ENCODE measurements around the gene DLL3. TPM values are rescaled to one million over a fixed set of nuclear protein-coding genes. Genes with fewer than 3 reads are reported as not detected.

The DLL3 gene
- total RNA-seq, 4 donors from 2014 or later, result not detected

DNA sequence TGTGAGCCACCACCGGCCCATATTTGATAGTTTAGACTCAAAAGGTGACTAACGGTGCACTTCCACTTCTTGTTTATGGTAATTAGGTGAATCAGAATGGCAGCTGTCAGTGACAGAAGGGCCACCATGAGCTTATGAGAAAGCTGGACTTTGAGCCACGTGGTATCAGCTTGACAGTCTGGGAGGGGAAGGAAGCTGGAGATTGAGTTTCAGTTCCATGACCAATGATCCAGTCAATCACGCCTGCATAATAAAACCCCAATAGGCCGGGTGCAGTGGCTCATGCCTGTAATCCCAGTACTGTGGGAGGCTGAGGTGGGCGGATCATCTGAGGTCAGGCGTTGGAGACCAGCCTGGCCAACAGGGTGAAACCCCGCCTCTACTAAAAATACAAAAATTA lies 25.7 kb downstream of the DLL3 start:
- Histone ChIP-seq H3K27me3 (no peaks in the 10 kb centered on the region), H3K36me3 (no peaks in the 10 kb centered on the region), H3K4me3 (no peak overlapping the region), H3K9me3 (no peaks in the 10 kb centered on the region), H3K4me1 (no peaks in the 10 kb centered on the region), H3K27ac (peak overlapping the region in 1 of 4 donors; percentile 30)
- WGBS, 2 donors (ENCODE audit: low coverage in 1 of 2), result 49% methylated on average over 8 of the region's 8 CpGs; no CpG with 5 or more reads in 1 of the 2 donors
- intact Hi-C loops (cut with DNase I; ENCODE audit: low total_unique reads) (no loop called here), in situ Hi-C loops (cut with MboI; ENCODE audit: low pct_ligation_motif_present in 1 of 4, low pct_unique_long_range_greater_than_20kb in 1 of 4, low sequenced_read_pairs in 3 of 4) (no loop called here)
- TF ChIP-seq EP300 (IDR thresholded peaks at IDR 0.05; ENCODE audit: low read depth) (no peak), POLR2A (IDR thresholded peaks at IDR 0.05) (no peak), POLR2AphosphoS5 (IDR thresholded peaks at IDR 0.05) (no peak)
- TF ChIP-seq, protein P1, sequence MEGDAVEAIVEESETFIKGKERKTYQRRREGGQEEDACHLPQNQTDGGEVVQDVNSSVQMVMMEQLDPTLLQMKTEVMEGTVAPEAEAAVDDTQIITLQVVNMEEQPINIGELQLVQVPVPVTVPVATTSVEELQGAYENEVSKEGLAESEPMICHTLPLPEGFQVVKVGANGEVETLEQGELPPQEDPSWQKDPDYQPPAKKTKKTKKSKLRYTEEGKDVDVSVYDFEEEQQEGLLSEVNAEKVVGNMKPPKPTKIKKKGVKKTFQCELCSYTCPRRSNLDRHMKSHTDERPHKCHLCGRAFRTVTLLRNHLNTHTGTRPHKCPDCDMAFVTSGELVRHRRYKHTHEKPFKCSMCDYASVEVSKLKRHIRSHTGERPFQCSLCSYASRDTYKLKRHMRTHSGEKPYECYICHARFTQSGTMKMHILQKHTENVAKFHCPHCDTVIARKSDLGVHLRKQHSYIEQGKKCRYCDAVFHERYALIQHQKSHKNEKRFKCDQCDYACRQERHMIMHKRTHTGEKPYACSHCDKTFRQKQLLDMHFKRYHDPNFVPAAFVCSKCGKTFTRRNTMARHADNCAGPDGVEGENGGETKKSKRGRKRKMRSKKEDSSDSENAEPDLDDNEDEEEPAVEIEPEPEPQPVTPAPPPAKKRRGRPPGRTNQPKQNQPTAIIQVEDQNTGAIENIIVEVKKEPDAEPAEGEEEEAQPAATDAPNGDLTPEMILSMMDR (IDR thresholded peaks at IDR 0.05), result no peak
- peak; percentile 34 for DNase-seq

DNA sequence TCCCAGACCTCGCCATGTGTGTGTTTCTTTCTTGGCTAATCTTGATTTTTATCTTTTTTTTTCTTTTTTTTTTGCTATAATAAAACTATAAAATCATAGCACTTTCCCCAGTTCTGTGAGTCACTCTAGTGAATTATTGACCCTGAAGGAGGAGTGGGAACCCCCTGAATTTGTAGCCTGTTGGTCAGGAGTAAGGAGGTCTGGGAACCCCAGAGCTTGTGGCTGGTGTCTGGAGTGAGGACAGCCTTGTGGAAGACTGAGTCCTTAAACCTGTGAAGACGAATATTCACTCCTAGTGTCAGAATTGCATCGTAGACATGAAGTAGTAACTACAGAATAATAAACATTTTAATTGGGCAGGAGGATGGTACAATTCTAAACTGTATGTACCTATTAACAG lies 26.5 kb downstream of the DLL3 start:
- intact Hi-C loops (cut with DNase I; ENCODE audit: low total_unique reads), result no loop called here
- in situ Hi-C loops (cut with MboI; ENCODE audit: low pct_ligation_motif_present in 1 of 4, low pct_unique_long_range_greater_than_20kb in 1 of 4, low sequenced_read_pairs in 3 of 4), result loop anchor here (25.0 kb wide), 3 partner anchors 88 to 413 kb away; partner anchors contain the start of genes GMFG (in 2 of the 4), SAMD4B (in 2 of the 4), RPS16 (in 1 of the 4) and SUPT5H (in 1 of the 4)
- DNase-seq, result no peak
- Histone ChIP-seq H3K4me1 (no peaks in the 10 kb centered on the region), H3K4me3 (no peak overlapping the region), H3K36me3 (no peaks in the 10 kb centered on the region), H3K9me3 (no peaks in the 10 kb centered on the region), H3K27ac (peak overlapping the region in 1 of 4 donors; percentile 30), H3K27me3 (no peaks in the 10 kb centered on the region)
- WGBS, 2 donors (ENCODE audit: low coverage in 1 of 2), result 45 to 77% methylated on average over 2 to 3 of the region's 3 CpGs
- TF ChIP-seq, protein P1 (IDR thresholded peaks at IDR 0.05), result no peak
- TF ChIP-seq POLR2AphosphoS5 (IDR thresholded peaks at IDR 0.05) (no peak), POLR2A (IDR thresholded peaks at IDR 0.05) (no peak), EP300 (IDR thresholded peaks at IDR 0.05; ENCODE audit: low read depth) (no peak)

DNA sequence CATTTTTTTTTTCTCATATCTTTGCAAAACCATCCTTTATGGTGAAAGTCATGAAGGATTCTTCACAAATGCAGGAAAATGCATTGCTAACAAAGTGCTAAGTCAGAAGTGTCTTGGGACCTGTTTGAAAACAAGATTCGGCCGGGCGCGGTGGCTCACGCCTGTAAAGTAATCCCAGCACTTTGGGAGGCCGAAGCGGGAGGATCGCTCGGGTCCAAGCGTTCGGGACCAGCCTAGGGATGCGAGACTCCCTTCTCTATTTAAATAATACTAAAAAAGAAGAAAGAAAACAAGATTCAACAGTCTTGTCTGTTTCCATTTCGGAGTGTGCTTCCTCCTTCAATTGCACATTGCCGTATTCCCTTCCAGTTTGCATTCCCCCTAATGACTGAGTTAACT lies 33.1 kb downstream of the DLL3 start:
- no peak for DNase-seq
- H3K27ac ChIP-seq, result peak overlapping the region; percentile 76 to 91 (median 84)
- H3K36me3 ChIP-seq, result no peaks in the 10 kb centered on the region
- TF ChIP-seq POLR2A (IDR thresholded peaks at IDR 0.05), result no peak
- TF ChIP-seq POLR2AphosphoS5 (IDR thresholded peaks at IDR 0.05), result no peak
- TF ChIP-seq, protein P1 (IDR thresholded peaks at IDR 0.05), result no peak
- no peak for TF ChIP-seq EP300 (IDR thresholded peaks at IDR 0.05; ENCODE audit: low read depth)
- intact Hi-C loops (cut with DNase I; ENCODE audit: low total_unique reads), result loop anchor here (10.0 kb wide), 2 partner anchors 57 to 187 kb away; partner anchors contain the start of gene SAMD4B
- in situ Hi-C loops (cut with MboI; ENCODE audit: low pct_ligation_motif_present in 1 of 4, low pct_unique_long_range_greater_than_20kb in 1 of 4, low sequenced_read_pairs in 3 of 4), result loop anchor here (5.0 to 25.0 kb wide), 5 partner anchors 87 to 420 kb away; partner anchors contain the start of genes GMFG (in 2 of the 4), SAMD4B (in 2 of the 4), SUPT5H (in 2 of the 4) and RPS16 (in 1 of the 4)
- H3K9me3 ChIP-seq, result no peaks in the 10 kb centered on the region
- 28 to 51% methylated on average over 12 to 14 of the region's 14 CpGs for WGBS, 2 donors (ENCODE audit: low coverage in 1 of 2)
- H3K4me1 ChIP-seq, result peaks cover 0 to 24% (median 4%) of the 10 kb centered on the region in 4 donors
- no peaks in the 10 kb centered on the region for H3K27me3 ChIP-seq
- H3K4me3 ChIP-seq, result peak overlapping the region; percentile 48 to 75 (median 62)

DNA sequence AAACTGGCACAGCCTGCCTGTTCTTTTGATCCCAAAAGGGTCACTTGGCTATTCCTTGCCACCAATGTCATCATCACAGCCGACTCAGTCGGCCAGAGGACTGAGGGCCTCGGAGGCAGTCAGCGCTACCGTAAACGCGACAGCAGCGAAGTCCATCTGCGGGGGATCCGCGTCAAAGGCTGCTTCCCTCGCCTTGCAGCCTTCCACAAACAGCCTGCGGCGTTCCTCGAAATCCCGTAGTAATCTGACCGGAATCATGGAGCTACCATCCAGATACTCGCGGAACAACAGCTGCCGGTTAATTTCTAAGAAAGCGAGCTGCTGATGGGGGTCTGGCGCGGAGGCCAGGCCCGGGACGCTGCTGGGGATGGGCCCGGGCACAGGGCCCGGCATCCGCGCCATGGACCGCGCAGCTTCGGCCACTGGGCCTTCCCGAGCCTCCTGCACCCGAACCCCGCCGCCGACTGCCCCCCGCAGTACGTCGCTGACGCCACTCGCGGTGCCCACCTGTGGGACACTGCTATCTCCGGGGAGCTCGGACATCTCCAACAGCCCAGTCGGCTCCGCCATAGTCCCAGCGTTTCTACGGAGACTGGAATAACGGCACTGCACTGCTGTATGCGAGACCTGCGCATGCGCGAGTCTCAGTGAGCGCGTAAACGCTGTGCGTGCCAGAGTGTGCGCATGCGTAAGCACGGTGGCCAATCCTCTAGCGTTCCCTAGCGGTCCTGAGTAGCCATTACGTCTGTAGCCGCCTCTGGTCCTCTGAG lies 33.7 kb downstream of the DLL3 start, which contains the start of gene EID2B:
Gene EID2B, minus strand, starts transcription at position 620 of the 770 bp plus-strand sequence. Its CDS starts 50 bp downstream, at position 570.
- peak; percentile 95 for DNase-seq
- Histone ChIP-seq H3K9me3 (no peaks in the 10 kb centered on the region), H3K36me3 (no peaks in the 10 kb centered on the region), H3K4me3 (peak within 1 kb of the TSS; percentile 48 to 75 (median 62)), H3K27me3 (no peaks in the 10 kb centered on the region), H3K27ac (peak within 1 kb of the TSS; percentile 76 to 91 (median 84)), H3K4me1 (peaks cover 0 to 24% (median 4%) of the 10 kb centered on the region in 4 donors)
- TF ChIP-seq EP300 (IDR thresholded peaks at IDR 0.05; ENCODE audit: low read depth), result no peak
- peak; percentile 55 for TF ChIP-seq POLR2A (IDR thresholded peaks at IDR 0.05)
- TF ChIP-seq, protein P1 (IDR thresholded peaks at IDR 0.05), result peak; percentile 94 to 99 (median 98)
- TF ChIP-seq POLR2AphosphoS5 (IDR thresholded peaks at IDR 0.05), result peak; percentile 77 to 78 (median 77)
- in situ Hi-C loops (cut with MboI; ENCODE audit: low pct_ligation_motif_present in 1 of 4, low pct_unique_long_range_greater_than_20kb in 1 of 4, low sequenced_read_pairs in 3 of 4), result loop anchor here (5.0 to 25.0 kb wide), 5 partner anchors 88 to 420 kb away; partner anchors contain the start of genes GMFG (in 2 of the 4), SAMD4B (in 2 of the 4), SUPT5H (in 2 of the 4) and RPS16 (in 1 of the 4)
- 0 to 1% methylated on average over 10 to 57 of the region's 65 CpGs for WGBS, 2 donors (ENCODE audit: low coverage in 1 of 2)
- intact Hi-C loops (cut with DNase I; ENCODE audit: low total_unique reads), result loop anchor here (10.0 kb wide), 2 partner anchors 58 to 188 kb away; partner anchors contain the start of gene SAMD4B
